Measurements from ENCODE around the gene GJA5.

- no peak for TF ChIP-seq CTCF (IDR thresholded peaks at IDR 0.05)
- TF ChIP-seq POLR2AphosphoS5 (IDR thresholded peaks at IDR 0.05) = no peak
- no peak for TF ChIP-seq POLR2A (IDR thresholded peaks at IDR 0.05; ENCODE audit: low read depth)
Observed at GRCh38 chr1:147752511-147752910, 7.9 kb downstream of the GJA5 start.
